Measurements from ENCODE around the gene ANKRD16. TPM values are rescaled to one million over a fixed set of nuclear protein-coding genes. Genes with fewer than 3 reads are reported as not detected.
A peak's percentile ranks its signal among the peaks of the same experiment; 100 is the strongest.
"Not testable (repeated sequence)": the region's sequence is repeated elsewhere in the genome, so short reads cannot be mapped to it uniquely, and the experiment has no call there.

Gene ANKRD16
- total RNA-seq, 1 donor from 2014 or later, result 9.4 TPM

- peak; percentile 92 for DNase-seq
These were observed 16.1 kb downstream of the ANKRD16 start for GRCh38 chr10:5873515-5873995.

- no peak for DNase-seq
These were observed 18.1 kb downstream of the ANKRD16 start for GRCh38 chr10:5871596-5871995.

GRCh38 chr10:5869156-5869555 lies 20.5 kb downstream of the ANKRD16 start:
- DNase-seq, result no peak

GRCh38 chr10:5868383-5868782 lies 21.3 kb downstream of the ANKRD16 start:
- DNase-seq, result not testable (repeated sequence)

GRCh38 chr10:5867091-5867615 lies 22.5 kb downstream of the ANKRD16 start:
- peak; percentile 17 for DNase-seq

- not testable (repeated sequence) for DNase-seq
These were observed 23.1 kb downstream of the ANKRD16 start for GRCh38 chr10:5866451-5867081.

- not testable (repeated sequence) for DNase-seq
These were observed 26.6 kb downstream of the ANKRD16 start for GRCh38 chr10:5862981-5863685.

- DNase-seq, result no peak
These were observed 27.2 kb downstream of the ANKRD16 start for GRCh38 chr10:5862360-5862961.

GRCh38 chr10:5860066-5860465 lies 29.6 kb downstream of the ANKRD16 start:
- no peak for DNase-seq

GRCh38 chr10:5858811-5859210 lies 30.9 kb downstream of the ANKRD16 start:
- DNase-seq, result no peak

GRCh38 chr10:5856701-5857004 lies 33.0 kb downstream of the ANKRD16 start:
- DNase-seq, result no peak

GRCh38 chr10:5855979-5856700 lies 33.6 kb downstream of the ANKRD16 start:
- DNase-seq, result no peak

GRCh38 chr10:5854131-5854475 lies 35.6 kb downstream of the ANKRD16 start:
- peak; percentile 15 for DNase-seq

- not testable (repeated sequence) for DNase-seq
These were observed 43.0 kb downstream of the ANKRD16 start for GRCh38 chr10:5846667-5847066.

- DNase-seq, result no peak
These were observed 45.2 kb downstream of the ANKRD16 start for GRCh38 chr10:5844345-5845055.

GRCh38 chr10:5843686-5844344 lies 45.9 kb downstream of the ANKRD16 start:
- DNase-seq, result no peak

GRCh38 chr10:5841965-5842364 lies 47.7 kb downstream of the ANKRD16 start:
- DNase-seq, result no peak

- no peak for DNase-seq
These were observed 49.1 kb downstream of the ANKRD16 start for GRCh38 chr10:5840314-5841307.

- DNase-seq, result not testable (repeated sequence)
These were observed 53.5 kb downstream of the ANKRD16 start for GRCh38 chr10:5836181-5836580.

GRCh38 chr10:5835446-5836095 lies 54.1 kb downstream of the ANKRD16 start:
- no peak for DNase-seq
